Endothelial cell of umbilical vein (primary cell): ENCODE measurements around the gene EPN1. TPM values are rescaled to one million over a fixed set of nuclear protein-coding genes. Genes with fewer than 3 reads are reported as not detected.

Experiments
- BruUV-seq: library from RNA; stranded (reverse); fragments of 400-500 nt; replicated peaks from 2 replicates; lab custom pipeline; 2021; lab: Mats Ljungman, UMichigan
- CTCF ChIA-PET: fragments of 300-600, 350-600 bp; sonication (Branson Sonifier 250); formaldehyde crosslinking; loops from one replicate; lab custom pipeline; 2021; ENCODE audit warnings: antibody characterized with exemption, inconsistent platforms; lab: Charles Lee
- POLR2A ChIA-PET: fragments of 300-600, 350-600 bp; sonication (Branson Sonifier 250); formaldehyde crosslinking; loops from one replicate; lab custom pipeline; 2021; ENCODE audit warnings: antibody characterized with exemption, inconsistent platforms; lab: Charles Lee
- DNase-seq: peaks from one replicate; pipeline ENCODE4 v3.0.0-alpha.2; 2011; ENCODE audit warnings: low read depth, low spot score
- FAIRE-seq: peaks from 2 replicates; lab custom pipeline; 2011; peaks lifted over from hg19 to GRCh38; lab: Jason Lieb, UNC
- H2AFZ ChIP-seq: 2 replicates; pipeline ENCODE4 v1.6.0; 2012; ENCODE audit warnings: low read depth, low read length, control low read depth, inconsistent platforms
- H3K27ac ChIP-seq: 2 replicates; pipeline ENCODE4 v1.5.1; 2011; ENCODE audit warnings: low read depth, mild to moderate bottlenecking, control low read depth, low read length, moderate library complexity; ENCODE audit not compliant: insufficient read depth
- H3K27me3 ChIP-seq, 2 experiments: 2 replicates each; pipeline versions ENCODE4 v1.6.0 to v1.6.1; 2011; ENCODE audit warnings: low read length in 2 of 2, mixed read lengths in 1 of 2; ENCODE audit not compliant: control insufficient read depth in 2 of 2, insufficient read depth in 2 of 2
- H3K36me3 ChIP-seq, 2 experiments: 2 replicates in 1 of 2; 3 replicates in 1 of 2; pipeline ENCODE4 v1.5.1; 2011; ENCODE audit warnings: low read length in 2 of 2, mild to moderate bottlenecking in 1 of 2, moderate library complexity in 1 of 2; ENCODE audit not compliant: control insufficient read depth in 2 of 2, insufficient read depth in 2 of 2; ENCODE audit errors: extremely low read depth in 1 of 2
- H3K4me1 ChIP-seq: 3 replicates; pipeline ENCODE4 v1.5.1; 2011; ENCODE audit warnings: mild to moderate bottlenecking, low read length; ENCODE audit not compliant: control insufficient read depth, insufficient read depth; ENCODE audit errors: extremely low read depth
- H3K4me2 ChIP-seq: 2 replicates; pipeline ENCODE4 v1.6.1; 2011; ENCODE audit warnings: low read length, control low read depth, mixed read lengths; ENCODE audit not compliant: insufficient read depth
- H3K4me3 ChIP-seq, 3 experiments: fragments of 200-600 bp in 1 of 3; sonication (generic), shearing (Covaris generic) in 1 of 3; replicated peaks in 1 of 3; 2 replicates each; pipeline ENCODE4 v1.5.1; 2011 to 2016; ENCODE audit warnings: control low read depth in 3 of 3, low read length in 3 of 3, mild to moderate bottlenecking in 2 of 3, inconsistent platforms in 1 of 3, low read depth in 1 of 3, moderate library complexity in 1 of 3; ENCODE audit not compliant: insufficient read depth in 1 of 3
- H3K79me2 ChIP-seq: 2 replicates; pipeline ENCODE4 v1.6.0; 2012; ENCODE audit warnings: low read length, inconsistent platforms; ENCODE audit not compliant: control insufficient read depth, insufficient read depth
- H3K9ac ChIP-seq: replicated peaks from 2 replicates; pipeline ENCODE3; 2011; ENCODE audit warnings: low read length, control low read depth; ENCODE audit not compliant: insufficient read depth; ENCODE audit errors: extremely low read depth
- H3K9me1 ChIP-seq: replicated peaks from 3 replicates; pipeline ENCODE4 v1.6.0; 2011; ENCODE audit warnings: mild to moderate bottlenecking, low read length; ENCODE audit not compliant: control insufficient read depth, insufficient read depth; ENCODE audit errors: extremely low read depth
- H3K9me3 ChIP-seq: replicated peaks from 2 replicates; pipeline ENCODE4 v1.5.1; 2012; ENCODE audit warnings: low read length, inconsistent platforms; ENCODE audit not compliant: control insufficient read depth, insufficient read depth
- H4K20me1 ChIP-seq: replicated peaks from 2 replicates; pipeline ENCODE3; 2011; ENCODE audit warnings: mild to moderate bottlenecking, low read length; ENCODE audit not compliant: control insufficient read depth, insufficient read depth; ENCODE audit errors: extremely low read depth
- EZH2 ChIP-seq: IDR thresholded peaks from 2 replicates; pipeline ENCODE4 v1.6.1; 2012; ENCODE audit warnings: borderline replicate concordance, low read depth, mild to moderate bottlenecking, moderate library complexity, low read length, inconsistent platforms; ENCODE audit not compliant: severe bottlenecking
- FOS ChIP-seq: IDR thresholded peaks from 2 replicates; pipeline ENCODE4 v1.6.1; 2011; ENCODE audit warnings: mild to moderate bottlenecking, low read length, moderate library complexity, borderline replicate concordance; ENCODE audit not compliant: insufficient read depth
- GATA2 ChIP-seq: IDR thresholded peaks from 2 replicates; pipeline ENCODE4 v1.7.0; 2011; ENCODE audit warnings: low read depth, mild to moderate bottlenecking, moderate library complexity, mixed read lengths, low read length; ENCODE audit not compliant: insufficient read length, insufficient read depth
- JUN ChIP-seq: IDR thresholded peaks from 2 replicates; pipeline ENCODE4 v1.6.1; 2011; ENCODE audit warnings: borderline replicate concordance, low read depth; ENCODE audit not compliant: insufficient read length, insufficient read depth
- MYC ChIP-seq: IDR thresholded peaks from one replicate; pipeline ENCODE4 v1.6.1; 2011; ENCODE audit warnings: mild to moderate bottlenecking, low read depth, low read length
- POLR2A ChIP-seq: IDR thresholded peaks from 2 replicates; pipeline ENCODE4 v1.6.1; 2012; ENCODE audit warnings: low read depth, mild to moderate bottlenecking, control low read depth, low read length
- POLR2AphosphoS5 ChIP-seq: IDR thresholded peaks from 2 replicates; pipeline ENCODE4 v1.6.1; 2012; ENCODE audit warnings: low read depth, mild to moderate bottlenecking, control low read depth, low read length, moderate library complexity; ENCODE audit not compliant: insufficient read depth
- dilution Hi-C: fragments of 300-500 bp; cut with MboI; formaldehyde crosslinking; loops from one replicate; pipeline ENCODE4 v1.15.0; 2019; ENCODE audit warnings: low sequenced_read_pairs; ENCODE audit not compliant: extremely low pct_ligation_motif_present
- intact Hi-C: fragments of 100-400 bp; cut with micrococcal nuclease; formaldehyde crosslinking; loops from one replicate; pipeline ENCODE4 v1.10.0; 2022
- polyA plus RNA-seq, 4 experiments: library from polyadenylated mRNA; depleted of rRNA in 3 of 4; stranded (reverse) in 3 of 4; unstranded in 1 of 4; fragments of >200 nt; gene quantifications; 2 replicates each; pipeline versions ENCODE4 v1.2.1 to v1.2.3, GENCODE V29; 2011 to 2012; ENCODE audit warnings: missing spikeins in 1 of 4
- total RNA-seq: library from RNA; stranded (reverse); gene quantifications from 2 replicates; pipeline ENCODE4 v1.2.3, GENCODE V29; 2021
- TF ChIP-seq, protein P1 (sequence below): IDR thresholded peaks from 2 replicates; pipeline ENCODE4 v1.6.1; 2011; ENCODE audit not compliant: insufficient read depth, insufficient read length
- TF ChIP-seq, protein P2 (sequence below), 2 donors: IDR thresholded peaks; 1 replicate in 1 of 2; 2 replicates in 1 of 2; pipeline ENCODE4 v1.5.1; 2011; ENCODE audit warnings: low read length in 2 of 2, mild to moderate bottlenecking in 2 of 2, moderate library complexity in 2 of 2, control low read depth in 1 of 2, inconsistent platforms in 1 of 2, low read depth in 1 of 2; ENCODE audit not compliant: insufficient read depth in 1 of 2; ENCODE audit errors: extremely low read depth in 1 of 2

The EPN1 gene
- total and polyA plus RNA-seq, 2 donors (not counting 3 experiments of a cell fraction or from before 2014, with no cell fraction given) = 87.2 to 138 TPM

DNA sequence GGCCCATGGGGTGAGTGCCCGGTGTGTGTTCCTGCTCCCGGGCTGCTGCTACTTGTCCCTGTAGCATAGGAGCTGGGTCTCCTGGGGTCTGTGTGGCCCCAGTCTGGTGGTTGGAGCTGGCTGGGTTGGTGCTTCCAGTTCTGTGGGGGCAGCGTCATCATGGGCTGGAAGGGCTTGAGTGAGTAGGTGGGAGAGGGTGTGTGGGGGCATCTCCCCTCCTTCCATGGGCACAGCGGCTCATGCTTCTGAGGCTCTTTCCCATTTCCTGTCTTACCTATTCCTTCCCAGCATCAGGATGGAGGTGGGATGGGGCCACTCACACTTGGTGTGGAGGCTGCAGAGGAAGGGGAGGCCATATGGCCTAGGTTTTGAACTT, 8.0 kb upstream of the EPN1 start:
- Histone ChIP-seq H3K79me2 (peaks cover 90% of the 10 kb centered on the region), H3K9me1 (no peaks in the 10 kb centered on the region), H3K4me2 (no peak overlapping the region), H2AFZ (no peak overlapping the region), H3K27me3 (no peaks in the 10 kb centered on the region), H3K9me3 (no peaks in the 10 kb centered on the region), H3K4me3 (no peak overlapping the region), H3K9ac (no peak overlapping the region), H3K27ac (no peak overlapping the region), H3K36me3 (peaks cover 25 to 73% of the 10 kb centered on the region in 2 experiments), H3K4me1 (no peaks in the 10 kb centered on the region), H4K20me1 (peaks cover under 1% of the 10 kb centered on the region)
- BruUV-seq = no TSS peak
- intact Hi-C loops (no loop called here), dilution Hi-C loops (no loop called here)
- ChIA-PET CTCF (interaction anchor here (0.5 kb wide), 1 partner anchor 27 kb away, joined by 5 read pairs; no protein-coding TSS in a partner anchor), POLR2A (interaction anchor here (1.5 kb wide), 1 partner anchor 12 kb away, joined by 3 read pairs; the partner anchor contains the start of gene U2AF2)
- TF ChIP-seq JUN (no peak), EZH2 (no peak)
- FAIRE-seq (no peak), DNase-seq (no peak)

DNA sequence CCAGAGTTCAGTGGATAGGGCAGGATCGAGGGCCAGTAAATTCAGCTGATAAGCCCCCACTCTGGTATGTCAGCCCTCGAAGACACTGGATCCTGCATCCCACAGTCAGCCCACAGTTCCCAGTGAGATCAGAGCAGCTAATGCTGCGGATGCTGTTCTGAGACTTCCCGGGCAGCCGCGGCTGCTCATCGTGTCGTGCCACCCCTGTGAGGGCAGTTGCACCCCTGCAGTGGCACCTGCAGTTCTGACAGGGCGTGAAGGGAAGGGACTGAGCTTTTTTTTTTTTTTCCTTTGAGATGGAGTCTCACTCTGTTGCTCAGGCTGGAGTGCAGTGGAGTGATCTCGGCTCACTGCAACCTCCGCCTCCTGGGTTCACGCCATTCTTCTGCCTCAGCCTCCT, 7.5 kb upstream of the EPN1 start:
- Histone ChIP-seq H3K79me2 (peaks cover 90% of the 10 kb centered on the region), H3K36me3 (peaks cover 27 to 70% of the 10 kb centered on the region in 2 experiments), H4K20me1 (peaks cover 5% of the 10 kb centered on the region), H3K4me1 (peaks cover 3% of the 10 kb centered on the region), H3K4me2 (no peak overlapping the region), H3K4me3 (no peak overlapping the region), H3K9me3 (no peaks in the 10 kb centered on the region), H3K9me1 (no peaks in the 10 kb centered on the region), H3K9ac (no peak overlapping the region), H2AFZ (no peak overlapping the region), H3K27ac (no peak overlapping the region), H3K27me3 (no peaks in the 10 kb centered on the region)
- TF ChIP-seq, protein P1, sequence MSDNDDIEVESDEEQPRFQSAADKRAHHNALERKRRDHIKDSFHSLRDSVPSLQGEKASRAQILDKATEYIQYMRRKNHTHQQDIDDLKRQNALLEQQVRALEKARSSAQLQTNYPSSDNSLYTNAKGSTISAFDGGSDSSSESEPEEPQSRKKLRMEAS = no peak
- TF ChIP-seq POLR2AphosphoS5 (no peak), EZH2 (no peak), POLR2A (no peak), GATA2 (no peak), JUN (no peak), MYC (no peak), FOS (no peak)
- TF ChIP-seq, protein P2, sequence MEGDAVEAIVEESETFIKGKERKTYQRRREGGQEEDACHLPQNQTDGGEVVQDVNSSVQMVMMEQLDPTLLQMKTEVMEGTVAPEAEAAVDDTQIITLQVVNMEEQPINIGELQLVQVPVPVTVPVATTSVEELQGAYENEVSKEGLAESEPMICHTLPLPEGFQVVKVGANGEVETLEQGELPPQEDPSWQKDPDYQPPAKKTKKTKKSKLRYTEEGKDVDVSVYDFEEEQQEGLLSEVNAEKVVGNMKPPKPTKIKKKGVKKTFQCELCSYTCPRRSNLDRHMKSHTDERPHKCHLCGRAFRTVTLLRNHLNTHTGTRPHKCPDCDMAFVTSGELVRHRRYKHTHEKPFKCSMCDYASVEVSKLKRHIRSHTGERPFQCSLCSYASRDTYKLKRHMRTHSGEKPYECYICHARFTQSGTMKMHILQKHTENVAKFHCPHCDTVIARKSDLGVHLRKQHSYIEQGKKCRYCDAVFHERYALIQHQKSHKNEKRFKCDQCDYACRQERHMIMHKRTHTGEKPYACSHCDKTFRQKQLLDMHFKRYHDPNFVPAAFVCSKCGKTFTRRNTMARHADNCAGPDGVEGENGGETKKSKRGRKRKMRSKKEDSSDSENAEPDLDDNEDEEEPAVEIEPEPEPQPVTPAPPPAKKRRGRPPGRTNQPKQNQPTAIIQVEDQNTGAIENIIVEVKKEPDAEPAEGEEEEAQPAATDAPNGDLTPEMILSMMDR (IDR thresholded peaks at IDR 0.05; ENCODE audit: extremely low read depth in 1 of 2, insufficient read depth in 1 of 2, low read depth in 1 of 2, low read length in 2 of 2) = no peak
- DNase-seq (no peak), FAIRE-seq (no peak)
- no TSS peak for BruUV-seq
- intact Hi-C loops = no loop called here
- ChIA-PET POLR2A (no interaction called here), CTCF (interaction anchor here (0.9 kb wide), 1 partner anchor 13 kb away, joined by 3 read pairs; the partner anchor contains the start of gene U2AF2)
- dilution Hi-C loops = no loop called here
